PC-3 (cell line): ENCODE results near the gene ZDHHC19.

ENCODE experiments used
- EZH2 ChIP-seq: fragments of 300-600 bp; sonication (generic); IDR thresholded peaks from one replicate; pipeline ENCODE4 v1.6.1; 2017; ENCODE audit warnings: antibody characterized with exemption, mild to moderate bottlenecking, low read length; ENCODE audit not compliant: unreplicated experiment
- EZH2phosphoT487 ChIP-seq: fragments of 300-600 bp; sonication (generic); IDR thresholded peaks from 2 replicates; pipeline ENCODE4 v1.6.1; 2018; ENCODE audit warnings: mild to moderate bottlenecking, antibody characterized with exemption, low read length, borderline replicate concordance
- TF ChIP-seq, protein P1 (sequence below): fragments of 300-600 bp; sonication (generic); conservative IDR thresholded peaks from 2 replicates; pipeline ENCODE4 v1.5.1; 2017; ENCODE audit warnings: antibody characterized with exemption, low read depth, mild to moderate bottlenecking, low read length

DNA sequence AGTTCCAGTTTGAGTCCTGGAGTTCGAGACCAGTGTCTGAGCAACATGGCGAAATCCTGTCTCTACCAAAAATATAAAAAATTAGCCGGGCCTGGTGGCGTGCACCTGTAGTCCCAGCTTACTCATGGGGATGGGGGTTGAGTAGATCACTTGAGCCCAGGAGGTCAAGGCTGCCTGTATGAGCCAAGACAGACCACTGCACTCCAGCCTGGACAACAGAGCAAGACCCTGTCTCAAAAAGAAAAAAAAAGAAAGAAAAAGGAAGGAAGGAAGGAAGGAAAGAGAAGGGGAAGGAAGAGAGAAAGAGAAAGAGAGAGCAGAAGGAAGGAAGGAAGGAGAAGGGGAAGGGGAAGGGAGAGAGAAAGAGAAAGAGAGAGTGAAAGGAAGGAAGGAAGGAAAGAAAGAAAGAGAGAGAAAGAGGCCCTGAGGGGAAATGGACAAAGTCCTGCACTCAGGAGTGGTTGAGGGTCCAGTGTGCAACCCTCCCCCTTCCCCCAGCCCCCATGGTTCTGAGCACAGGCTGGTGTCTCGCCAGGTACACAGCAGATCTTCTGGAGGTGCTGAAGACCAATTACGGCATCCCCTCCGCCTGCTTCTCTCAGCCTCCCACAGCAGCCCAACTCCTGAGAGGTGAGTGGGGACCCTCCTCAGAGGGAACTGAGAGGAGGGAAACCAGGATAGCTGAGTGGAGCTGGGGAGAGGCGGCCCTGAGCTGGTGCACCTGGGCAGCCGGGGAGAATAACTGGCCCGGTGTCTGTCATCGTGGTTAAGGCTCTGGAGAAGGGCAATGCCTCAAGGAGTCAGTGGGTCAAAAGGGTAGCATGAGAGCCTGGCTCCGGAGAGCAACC is 6.3 kb upstream of the ZDHHC19 start:
- TF ChIP-seq, protein P1, sequence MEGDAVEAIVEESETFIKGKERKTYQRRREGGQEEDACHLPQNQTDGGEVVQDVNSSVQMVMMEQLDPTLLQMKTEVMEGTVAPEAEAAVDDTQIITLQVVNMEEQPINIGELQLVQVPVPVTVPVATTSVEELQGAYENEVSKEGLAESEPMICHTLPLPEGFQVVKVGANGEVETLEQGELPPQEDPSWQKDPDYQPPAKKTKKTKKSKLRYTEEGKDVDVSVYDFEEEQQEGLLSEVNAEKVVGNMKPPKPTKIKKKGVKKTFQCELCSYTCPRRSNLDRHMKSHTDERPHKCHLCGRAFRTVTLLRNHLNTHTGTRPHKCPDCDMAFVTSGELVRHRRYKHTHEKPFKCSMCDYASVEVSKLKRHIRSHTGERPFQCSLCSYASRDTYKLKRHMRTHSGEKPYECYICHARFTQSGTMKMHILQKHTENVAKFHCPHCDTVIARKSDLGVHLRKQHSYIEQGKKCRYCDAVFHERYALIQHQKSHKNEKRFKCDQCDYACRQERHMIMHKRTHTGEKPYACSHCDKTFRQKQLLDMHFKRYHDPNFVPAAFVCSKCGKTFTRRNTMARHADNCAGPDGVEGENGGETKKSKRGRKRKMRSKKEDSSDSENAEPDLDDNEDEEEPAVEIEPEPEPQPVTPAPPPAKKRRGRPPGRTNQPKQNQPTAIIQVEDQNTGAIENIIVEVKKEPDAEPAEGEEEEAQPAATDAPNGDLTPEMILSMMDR = no peak
- TF ChIP-seq EZH2 = no peak
- TF ChIP-seq EZH2phosphoT487 = no peak
